Activated T-cell treated with anti-CD3 and anti-CD28 coated beads for 1 hour (primary cell): ENCODE measurements around the gene ACTA1.
"Not testable (repeated sequence)": the region's sequence is repeated elsewhere in the genome, so short reads cannot be mapped to it uniquely, and the experiment has no call there.

Experiments used
- DNase-seq: peaks from one replicate; pipeline ENCODE4 v3.0.0-alpha.2; 2020; ENCODE audit warnings: low read depth

ACTA1 gene

GRCh38 chr1:229434005-229434640, at the start of gene ACTA1:
ACTA1 (minus strand) TSS chr1:229434094; CDS start chr1:229433115, 979 bp downstream.
- DNase-seq = no peak

- no peak for DNase-seq
Measured at GRCh38 chr1:229482511-229482910, 48.6 kb upstream of the ACTA1 start.

GRCh38 chr1:229480495-229480894, 46.6 kb upstream of the ACTA1 start:
- no peak for DNase-seq

GRCh38 chr1:229479660-229480399, 45.9 kb upstream of the ACTA1 start:
- no peak for DNase-seq

- DNase-seq = no peak
Measured at GRCh38 chr1:229478852-229479251, 45.0 kb upstream of the ACTA1 start.

GRCh38 chr1:229475859-229476258, 42.0 kb upstream of the ACTA1 start:
- DNase-seq = not testable (repeated sequence)

- DNase-seq = no peak
Measured at GRCh38 chr1:229474509-229474908, 40.6 kb upstream of the ACTA1 start.

- no peak for DNase-seq
Measured at GRCh38 chr1:229471175-229471574, 37.3 kb upstream of the ACTA1 start.

- DNase-seq = no peak
Measured at GRCh38 chr1:229470406-229471043, 36.6 kb upstream of the ACTA1 start.

GRCh38 chr1:229466887-229467286, 33.0 kb upstream of the ACTA1 start:
- DNase-seq = no peak

- DNase-seq = no peak
Measured at GRCh38 chr1:229464672-229465071, 30.8 kb upstream of the ACTA1 start.

GRCh38 chr1:229461032-229461668, 27.3 kb upstream of the ACTA1 start:
- no peak for DNase-seq

GRCh38 chr1:229459815-229460214, 25.9 kb upstream of the ACTA1 start:
- DNase-seq = no peak

- no peak for DNase-seq
Measured at GRCh38 chr1:229457436-229457835, 23.5 kb upstream of the ACTA1 start.

- no peak for DNase-seq
Measured at GRCh38 chr1:229456016-229456415, 22.1 kb upstream of the ACTA1 start.

GRCh38 chr1:229454056-229454455, 20.2 kb upstream of the ACTA1 start:
- no peak for DNase-seq

GRCh38 chr1:229452956-229453801, 19.3 kb upstream of the ACTA1 start:
- DNase-seq = no peak

GRCh38 chr1:229448845-229449244, 15.0 kb upstream of the ACTA1 start:
- DNase-seq = no peak

- DNase-seq = no peak
Measured at GRCh38 chr1:229448354-229448753, 14.5 kb upstream of the ACTA1 start.

GRCh38 chr1:229447809-229448252, 13.9 kb upstream of the ACTA1 start:
- DNase-seq = no peak

- DNase-seq = no peak
Measured at GRCh38 chr1:229445828-229446227, 11.9 kb upstream of the ACTA1 start.
